Gastrocnemius medialis (tissue), 4 donors: ENCODE measurements around the gene ZFYVE19. TPM values are rescaled to one million over a fixed set of nuclear protein-coding genes. Genes with fewer than 3 reads are reported as not detected.

Experiments
- ATAC-seq, 2 donors: fragments of 150-250 bp; one replicate each; pipeline ENCODE4 v1.9.1; 2016
- DNase-seq, 2 donors: peaks; one replicate each; pipeline ENCODE4 v3.0.0-alpha.2; 2019
- H3K27ac ChIP-seq, 4 donors: fragments of 200-600 bp; sonication (generic); 1 replicate in 1 of 4; 2 replicates in 3 of 4; pipeline ENCODE4 v1.5.1; 2016 to 2018; ENCODE audit warnings: mild to moderate bottlenecking in 2 of 4, moderate library complexity in 1 of 4
- H3K27me3 ChIP-seq, 3 donors: fragments of 200-600 bp; sonication (generic) in 2 of 3; 1 replicate in 1 of 3; 2 replicates in 2 of 3; pipeline versions ENCODE4 v1.5.1 to v1.6.0; 2016 to 2019; ENCODE audit warnings: mild to moderate bottlenecking in 1 of 3, moderate library complexity in 1 of 3
- H3K36me3 ChIP-seq, 2 donors: fragments of 200-600 bp; sonication (generic) in 1 of 2; one replicate each; pipeline ENCODE4 v1.5.1; 2017 to 2018
- H3K4me1 ChIP-seq, 2 donors: fragments of 200-600 bp; sonication (generic) in 1 of 2; one replicate each; pipeline ENCODE4 v1.5.1; 2016 to 2017; ENCODE audit warnings: mild to moderate bottlenecking in 2 of 2
- H3K4me3 ChIP-seq, 4 donors: fragments of 200-600 bp; sonication (generic) in 3 of 4; 1 replicate in 1 of 4; 2 replicates in 3 of 4; pipeline ENCODE4 v1.5.1; 2016 to 2019; ENCODE audit warnings: mild to moderate bottlenecking in 2 of 4
- H3K9me3 ChIP-seq, 3 donors: fragments of 200-600 bp; sonication (generic) in 2 of 3; 1 replicate in 1 of 3; 2 replicates in 2 of 3; pipeline ENCODE4 v1.5.1; 2016 to 2019
- CTCF ChIP-seq, 5 experiments: fragments of 450-650 bp in 3 of 5; fragments of 200-600 bp in 2 of 5; sonication (generic) in 2 of 5; IDR thresholded peaks in 4 of 5; conservative IDR thresholded peaks in 1 of 5; 1 replicate in 4 of 5; 2 replicates in 1 of 5; pipeline ENCODE4 v1.5.1; 2016 to 2019; ENCODE audit warnings: antibody characterized with exemption in 5 of 5, mild to moderate bottlenecking in 3 of 5, moderate library complexity in 3 of 5
- POLR2A ChIP-seq, 2 donors: fragments of 450-650 bp; IDR thresholded peaks; one replicate each; pipeline ENCODE4 v1.6.1; 2017; ENCODE audit warnings: antibody characterized with exemption in 2 of 2, mild to moderate bottlenecking in 2 of 2, moderate library complexity in 2 of 2
- in situ Hi-C, 4 donors: fragments of 200-750 bp; cut with MboI; loops; one replicate each; pipeline versions ENCODE4 v1.15.0 to v1.8.0; 2017; ENCODE audit warnings: low sequenced_read_pairs in 4 of 4
- intact Hi-C: fragments of 100-400 bp; cut with DNase I; formaldehyde crosslinking; loops from one replicate; pipeline ENCODE4 v1.15.1; 2023; ENCODE audit warnings: low total_unique reads
- total RNA-seq, 4 donors: library from RNA; depleted of rRNA; stranded (reverse); fragments of >200 nt; gene quantifications; one replicate each; pipeline versions ENCODE4 v1.1.0 to v1.2.3, GENCODE V29; 2016

Gene ZFYVE19
- total RNA-seq, 4 donors from 2014 or later = 11.4 to 18.9 (median 14.7) TPM

DNA sequence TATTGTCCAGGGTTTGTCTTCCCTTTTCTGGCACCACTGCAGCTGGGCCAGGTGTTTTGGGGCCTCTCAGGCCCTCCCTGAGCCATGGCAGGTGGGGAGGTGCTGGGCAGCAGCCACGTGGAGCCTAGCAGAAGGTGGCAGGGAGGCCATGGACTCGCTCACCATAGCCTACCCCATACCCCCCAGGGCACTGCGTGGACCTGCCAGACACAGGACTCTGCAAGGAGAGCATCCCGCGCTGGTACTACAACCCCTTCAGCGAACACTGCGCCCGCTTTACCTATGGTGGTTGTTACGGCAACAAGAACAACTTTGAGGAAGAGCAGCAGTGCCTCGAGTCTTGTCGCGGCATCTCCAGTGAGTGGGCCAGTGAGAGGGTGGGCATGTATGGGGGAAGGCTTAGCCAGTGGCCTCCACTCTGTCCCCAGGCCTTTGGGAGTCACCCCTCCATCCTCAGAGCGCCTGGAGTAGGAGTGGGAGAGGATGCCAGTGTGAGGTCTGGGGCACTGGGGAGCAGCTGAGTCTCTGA is 48.9 kb downstream of the ZFYVE19 start:
- ATAC-seq (no peak), DNase-seq (no peak)
- Histone ChIP-seq H3K9me3 (no peaks in the 10 kb centered on the region), H3K4me1 (no peaks in the 10 kb centered on the region), H3K4me3 (no peak overlapping the region), H3K27ac (no peak overlapping the region), H3K36me3 (no peaks in the 10 kb centered on the region), H3K27me3 (no peaks in the 10 kb centered on the region)
- in situ Hi-C loops (loop anchor here in 1 of 4 donors (5.0 kb wide), 1 partner anchor 37 kb away; the partner anchor contains the start of gene VPS18), intact Hi-C loops (no loop called here)
- no peak for TF ChIP-seq CTCF (IDR thresholded peaks at IDR 0.05 in 4 of 5, conservative IDR thresholded peaks at IDR 0.05 in 1 of 5)
- TF ChIP-seq POLR2A (IDR thresholded peaks at IDR 0.05) = no peak

DNA sequence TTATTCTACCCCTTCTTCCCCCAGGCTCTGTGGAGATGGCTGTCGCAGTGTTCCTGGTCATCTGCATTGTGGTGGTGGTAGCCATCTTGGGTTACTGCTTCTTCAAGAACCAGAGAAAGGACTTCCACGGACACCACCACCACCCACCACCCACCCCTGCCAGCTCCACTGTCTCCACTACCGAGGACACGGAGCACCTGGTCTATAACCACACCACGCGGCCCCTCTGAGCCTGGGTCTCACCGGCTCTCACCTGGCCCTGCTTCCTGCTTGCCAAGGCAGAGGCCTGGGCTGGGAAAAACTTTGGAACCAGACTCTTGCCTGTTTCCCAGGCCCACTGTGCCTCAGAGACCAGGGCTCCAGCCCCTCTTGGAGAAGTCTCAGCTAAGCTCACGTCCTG is 49.9 kb downstream of the ZFYVE19 start:
- Histone ChIP-seq H3K4me3 (no peak overlapping the region), H3K27me3 (no peaks in the 10 kb centered on the region), H3K36me3 (no peaks in the 10 kb centered on the region), H3K4me1 (no peaks in the 10 kb centered on the region), H3K27ac (no peak overlapping the region), H3K9me3 (no peaks in the 10 kb centered on the region)
- TF ChIP-seq POLR2A (IDR thresholded peaks at IDR 0.05) (no peak), CTCF (IDR thresholded peaks at IDR 0.05 in 4 of 5, conservative IDR thresholded peaks at IDR 0.05 in 1 of 5) (no peak)
- ATAC-seq = no peak
- intact Hi-C loops = loop anchor here (1.0 kb wide), 1 partner anchor 38 kb away; the partner anchor contains the start of gene VPS18
- DNase-seq = no peak
- in situ Hi-C loops = loop anchor here in 1 of 4 donors (5.0 kb wide), 1 partner anchor 36 kb away; the partner anchor contains the start of gene VPS18

GRCh38 chr15:40857601-40858341 is 50.9 kb downstream of the ZFYVE19 start:
- peak; percentile 82 to 90 for ATAC-seq
- TF ChIP-seq POLR2A (IDR thresholded peaks at IDR 0.05) (no peak), CTCF (IDR thresholded peaks at IDR 0.05 in 4 of 5, conservative IDR thresholded peaks at IDR 0.05 in 1 of 5) (peak; percentile 76 to 93 (median 91))
- Histone ChIP-seq H3K27me3 (no peaks in the 10 kb centered on the region), H3K27ac (no peak overlapping the region), H3K9me3 (no peaks in the 10 kb centered on the region), H3K36me3 (no peaks in the 10 kb centered on the region), H3K4me3 (no peak overlapping the region), H3K4me1 (no peaks in the 10 kb centered on the region)
- DNase-seq = peak in 1 of 2 donors; percentile 54
- in situ Hi-C loops = loop anchor here in 1 of 4 donors (5.0 kb wide), 1 partner anchor 35 kb away; the partner anchor contains the start of gene VPS18
- intact Hi-C loops = loop anchor here (1.0 to 2.0 kb wide), 2 partner anchors 37 to 327 kb away; partner anchors contain the start of gene VPS18

DNA sequence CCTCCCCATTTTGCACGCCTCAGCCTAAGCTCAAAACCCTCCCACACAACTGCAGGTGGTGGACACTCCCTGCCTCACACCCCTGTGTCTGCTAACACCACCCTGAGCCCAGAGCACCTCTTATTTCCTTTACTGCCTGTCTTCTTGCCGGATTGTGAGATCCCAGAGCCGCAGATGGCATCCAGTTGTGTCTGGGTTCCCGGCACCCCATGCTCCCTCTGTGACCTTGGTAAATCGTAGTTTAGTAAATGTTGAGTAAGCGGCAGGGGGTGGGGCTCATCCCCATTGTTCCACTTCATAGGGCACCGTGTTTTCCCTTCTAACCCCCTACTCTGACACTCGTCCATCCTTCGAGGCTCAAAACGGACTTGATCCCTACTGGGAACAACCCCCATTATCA is 51.8 kb downstream of the ZFYVE19 start:
- ATAC-seq = no peak
- in situ Hi-C loops = loop anchor here in 1 of 4 donors (5.0 kb wide), 1 partner anchor 34 kb away; the partner anchor contains the start of gene VPS18

More for the DNA sequence above, 51.8 kb downstream of the ZFYVE19 start:
- Histone ChIP-seq H3K4me1 (no peaks in the 10 kb centered on the region), H3K36me3 (no peaks in the 10 kb centered on the region), H3K4me3 (no peak overlapping the region), H3K9me3 (no peaks in the 10 kb centered on the region), H3K27ac (no peak overlapping the region), H3K27me3 (no peaks in the 10 kb centered on the region)
- DNase-seq = no peak
- intact Hi-C loops = loop anchor here (2.0 kb wide), 1 partner anchor 326 kb away; no protein-coding TSS in a partner anchor
- no peak for TF ChIP-seq POLR2A (IDR thresholded peaks at IDR 0.05)
- no peak for TF ChIP-seq CTCF (IDR thresholded peaks at IDR 0.05 in 4 of 5, conservative IDR thresholded peaks at IDR 0.05 in 1 of 5)
